A549 (cell line): ENCODE results near the gene TOPBP1. TPM values are rescaled to one million over a fixed set of nuclear protein-coding genes. Genes with fewer than 3 reads are reported as not detected.

Experiments
- ATAC-seq, 2 experiments: fragments of 200-7000 bp in 1 of 2; fragments of >200 bp in 1 of 2; cut with Nextera tagmentation in 1 of 2; cut with Tn5 transposase in 1 of 2; 3 replicates each; pipeline versions ENCODE4 v1.8.0 to v1.9.1; 2018 to 2020; ENCODE audit warnings: mild to moderate bottlenecking in 1 of 2, moderate library complexity in 1 of 2
- CTCF ChIA-PET: fragments of 300-600 bp; sonication (Branson Sonifier 250); formaldehyde crosslinking; extraction: SDS; loops from one replicate; lab custom pipeline; 2021; ENCODE audit warnings: antibody characterized with exemption, inconsistent platforms; lab: Yijun Ruan, JAX
- POLR2A ChIA-PET: fragments of 350-600 bp; formaldehyde crosslinking; extraction: SDS; loops from one replicate; lab custom pipeline; 2021; ENCODE audit warnings: antibody characterized with exemption, inconsistent platforms; lab: Yijun Ruan, JAX
- DNase-seq, 2 experiments: peaks; one replicate each; pipeline versions ENCODE4 v3.0.0 to v3.0.0-alpha.2; 2011 to 2016; ENCODE audit warnings: low read depth in 1 of 2, low spot score in 1 of 2
- FAIRE-seq: peaks from 2 replicates; lab custom pipeline; 2011; peaks lifted over from hg19 to GRCh38; lab: Jason Lieb, UNC
- H3K27ac ChIP-seq, 2 experiments: fragments of >200 bp; sonication (Bioruptor Twin); formaldehyde crosslinking; 3 replicates each; pipeline ENCODE4 v1.5.1; 2016 to 2017
- H3K4me1 ChIP-seq: fragments of >200 bp; sonication (Bioruptor Twin); formaldehyde crosslinking; 3 replicates; pipeline ENCODE4 v1.6.1; 2016
- H3K4me2 ChIP-seq: fragments of >200 bp; sonication (Bioruptor Twin); formaldehyde crosslinking; 3 replicates; pipeline ENCODE4 v1.6.1; 2016
- H3K4me3 ChIP-seq: fragments of >200 bp; sonication (Bioruptor Twin); formaldehyde crosslinking; 3 replicates; pipeline ENCODE4 v1.5.1; 2016
- H3K9me3 ChIP-seq: fragments of >200 bp; sonication (Bioruptor Twin); formaldehyde crosslinking; 3 replicates; pipeline ENCODE4 v1.6.1; 2016
- BHLHE40 ChIP-seq: IDR thresholded peaks from 2 replicates; pipeline ENCODE4 v1.6.1; 2012; ENCODE audit warnings: low read depth, low read length, inconsistent platforms
- CHD2 ChIP-seq: fragments of 150-350 bp; IDR thresholded peaks from 2 replicates; pipeline ENCODE4 v1.6.1; 2014; ENCODE audit warnings: low read length; ENCODE audit not compliant: partially characterized antibody
- CTCF ChIP-seq: fragments of >200 bp; sonication (Bioruptor Twin); formaldehyde crosslinking; IDR thresholded peaks from 3 replicates; pipeline ENCODE4 v1.5.1; 2016
- EHF ChIP-seq: fragments of 250-450 bp; sonication (Bioruptor Pico); IDR thresholded peaks from 2 replicates; pipeline ENCODE4 v1.5.0; 2020; ENCODE audit warnings: mild to moderate bottlenecking
- FOSB ChIP-seq: fragments of 250-450 bp; sonication (Bioruptor Pico); IDR thresholded peaks from 2 replicates; pipeline ENCODE4 v1.5.0; 2020; ENCODE audit warnings: mild to moderate bottlenecking, moderate library complexity
- GATA3 ChIP-seq: IDR thresholded peaks from 2 replicates; pipeline ENCODE4 v1.6.1; 2012; ENCODE audit warnings: borderline replicate concordance
- HMGXB4 ChIP-seq: fragments of 250-450 bp; sonication (Bioruptor Pico); IDR thresholded peaks from 2 replicates; pipeline ENCODE4 v1.5.0; 2021; ENCODE audit warnings: mild to moderate bottlenecking, moderate library complexity, borderline replicate concordance
- HOXB13 ChIP-seq: fragments of 250-450 bp; sonication (Bioruptor Pico); IDR thresholded peaks from 2 replicates; pipeline ENCODE4 v1.5.0; 2020; ENCODE audit warnings: low read depth, mild to moderate bottlenecking, moderate library complexity
- HOXB5 ChIP-seq: fragments of 250-450 bp; sonication (Bioruptor Pico); IDR thresholded peaks from 2 replicates; pipeline ENCODE4 v1.5.0; 2020; ENCODE audit warnings: mild to moderate bottlenecking, moderate library complexity
- JUNB ChIP-seq: fragments of >200 bp; sonication (Bioruptor Twin); formaldehyde crosslinking; IDR thresholded peaks from 2 replicates; pipeline ENCODE4 v1.6.1; 2016
- MAX ChIP-seq: IDR thresholded peaks from 2 replicates; pipeline ENCODE4 v1.6.1; 2012
- MYC ChIP-seq: IDR thresholded peaks from 2 replicates; pipeline ENCODE4 v1.6.1; 2012; ENCODE audit warnings: mild to moderate bottlenecking, inconsistent platforms, low read length, improper control_type of control experiment, borderline replicate concordance
- NPAS2 ChIP-seq: fragments of 250-450 bp; sonication (Bioruptor Pico); IDR thresholded peaks from 2 replicates; pipeline ENCODE4 v1.8.0; 2022; ENCODE audit warnings: mild to moderate bottlenecking, moderate library complexity, borderline replicate concordance
- NR3C1 ChIP-seq: fragments of >200 bp; sonication (Bioruptor Twin); formaldehyde crosslinking; IDR thresholded peaks from 3 replicates; pipeline ENCODE4 v1.6.1; 2017
- POLR2AphosphoS2 ChIP-seq: conservative IDR thresholded peaks from 2 replicates; pipeline ENCODE4 v1.6.1; 2012; ENCODE audit warnings: low read length, improper control_type of control experiment, inconsistent platforms
- RARB ChIP-seq: fragments of 250-450 bp; sonication (Bioruptor Pico); IDR thresholded peaks from 2 replicates; pipeline ENCODE4 v1.8.0; 2021; ENCODE audit warnings: mild to moderate bottlenecking, moderate library complexity
- RCOR1 ChIP-seq: fragments of 150-350 bp; IDR thresholded peaks from 2 replicates; pipeline ENCODE4 v1.6.1; 2014; ENCODE audit warnings: antibody characterized with exemption, low read length, low read depth
- ZC3H11A ChIP-seq: fragments of 450-650 bp; IDR thresholded peaks from 2 replicates; pipeline ENCODE4 v1.6.1; 2014; ENCODE audit warnings: antibody characterized with exemption, mild to moderate bottlenecking
- WGBS: methylation state at CpG from one replicate; pipeline ENCODE4 v1.1.6; 2017; ENCODE audit errors: missing lambda C conversion rate; 5-methylcytosine and 5-hydroxymethylcytosine counted together
- polyA plus RNA-seq, 4 experiments: library from polyadenylated mRNA; depleted of rRNA in 3 of 4; stranded (reverse); fragments of >200 nt; fragmentation: RNase III in 1 of 4; extraction: RNeasy Plus Mini Kit Qiagen cat#74134 plus additional on column Dnase treatment in 1 of 4; gene quantifications; 2 replicates in 3 of 4; 3 replicates in 1 of 4; pipeline ENCODE4 v1.2.3, GENCODE V29; 2011 to 2017
- TF ChIP-seq, protein P1 (sequence below): fragments of 200-600 bp; sonication (generic); IDR thresholded peaks from 2 replicates; pipeline ENCODE4 v1.6.1; 2016; ENCODE audit warnings: antibody characterized with exemption, mild to moderate bottlenecking, moderate library complexity
- TF ChIP-seq, protein P2 (sequence below): fragments of >200 bp; sonication (Bioruptor Twin); formaldehyde crosslinking; IDR thresholded peaks from 3 replicates; pipeline ENCODE4 v1.6.1; 2016
- TF ChIP-seq, protein P3 (sequence below): fragments of 450-650 bp; IDR thresholded peaks from 2 replicates; pipeline ENCODE4 v1.6.1; 2014; ENCODE audit warnings: antibody characterized with exemption
- TF ChIP-seq, protein P4 (sequence below): IDR thresholded peaks from 2 replicates; pipeline ENCODE4 v1.6.1; 2012; ENCODE audit warnings: low read depth, borderline replicate concordance

TOPBP1 gene
- polyA plus RNA-seq, 2 of the 4 experiments (the other 2 are of a cell fraction) = 32.6 to 56.2 TPM

DNA sequence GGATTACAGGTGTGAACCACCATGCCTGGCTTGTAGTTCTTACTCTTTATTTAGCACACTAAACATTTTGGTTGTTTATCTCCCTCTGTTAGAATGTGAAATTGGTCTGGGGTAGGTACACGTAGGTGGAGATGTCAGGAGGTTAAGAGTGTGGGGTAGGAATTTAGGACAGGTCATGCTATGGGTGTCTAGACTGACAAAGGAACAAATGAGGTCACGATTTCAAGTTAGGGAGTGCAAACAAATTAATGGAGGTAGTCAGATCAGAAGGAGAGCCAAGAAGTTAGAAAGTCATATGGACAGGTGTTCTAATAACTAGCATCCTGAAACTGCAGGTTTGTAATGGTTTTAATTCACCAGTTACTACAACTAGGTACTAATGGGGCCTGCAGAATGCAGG, 68.5 kb downstream of the TOPBP1 start:
- ATAC-seq (no peak; a peak in 1 of 6 replicates), FAIRE-seq (no peak), DNase-seq (no peak)
- Histone ChIP-seq H3K4me1 (peaks cover 22% of the 10 kb centered on the region), H3K4me2 (no peak overlapping the region), H3K9me3 (no peaks in the 10 kb centered on the region), H3K27ac (no peak overlapping the region), H3K4me3 (no peak overlapping the region)
- 81% methylated on average over 2 of the region's 2 CpGs for whole genome bisulfite sequencing
- TF ChIP-seq HMGXB4 (no peak), CTCF (no peak), JUNB (no peak), ZC3H11A (no peak), MAX (no peak), GATA3 (no peak), HOXB5 (CRISPR knock-in tag) (no peak)
- TF ChIP-seq, protein P1, sequence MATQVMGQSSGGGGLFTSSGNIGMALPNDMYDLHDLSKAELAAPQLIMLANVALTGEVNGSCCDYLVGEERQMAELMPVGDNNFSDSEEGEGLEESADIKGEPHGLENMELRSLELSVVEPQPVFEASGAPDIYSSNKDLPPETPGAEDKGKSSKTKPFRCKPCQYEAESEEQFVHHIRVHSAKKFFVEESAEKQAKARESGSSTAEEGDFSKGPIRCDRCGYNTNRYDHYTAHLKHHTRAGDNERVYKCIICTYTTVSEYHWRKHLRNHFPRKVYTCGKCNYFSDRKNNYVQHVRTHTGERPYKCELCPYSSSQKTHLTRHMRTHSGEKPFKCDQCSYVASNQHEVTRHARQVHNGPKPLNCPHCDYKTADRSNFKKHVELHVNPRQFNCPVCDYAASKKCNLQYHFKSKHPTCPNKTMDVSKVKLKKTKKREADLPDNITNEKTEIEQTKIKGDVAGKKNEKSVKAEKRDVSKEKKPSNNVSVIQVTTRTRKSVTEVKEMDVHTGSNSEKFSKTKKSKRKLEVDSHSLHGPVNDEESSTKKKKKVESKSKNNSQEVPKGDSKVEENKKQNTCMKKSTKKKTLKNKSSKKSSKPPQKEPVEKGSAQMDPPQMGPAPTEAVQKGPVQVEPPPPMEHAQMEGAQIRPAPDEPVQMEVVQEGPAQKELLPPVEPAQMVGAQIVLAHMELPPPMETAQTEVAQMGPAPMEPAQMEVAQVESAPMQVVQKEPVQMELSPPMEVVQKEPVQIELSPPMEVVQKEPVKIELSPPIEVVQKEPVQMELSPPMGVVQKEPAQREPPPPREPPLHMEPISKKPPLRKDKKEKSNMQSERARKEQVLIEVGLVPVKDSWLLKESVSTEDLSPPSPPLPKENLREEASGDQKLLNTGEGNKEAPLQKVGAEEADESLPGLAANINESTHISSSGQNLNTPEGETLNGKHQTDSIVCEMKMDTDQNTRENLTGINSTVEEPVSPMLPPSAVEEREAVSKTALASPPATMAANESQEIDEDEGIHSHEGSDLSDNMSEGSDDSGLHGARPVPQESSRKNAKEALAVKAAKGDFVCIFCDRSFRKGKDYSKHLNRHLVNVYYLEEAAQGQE = no peak
- CTCF ChIA-PET = no interaction called here
- POLR2A ChIA-PET = no interaction called here

DNA sequence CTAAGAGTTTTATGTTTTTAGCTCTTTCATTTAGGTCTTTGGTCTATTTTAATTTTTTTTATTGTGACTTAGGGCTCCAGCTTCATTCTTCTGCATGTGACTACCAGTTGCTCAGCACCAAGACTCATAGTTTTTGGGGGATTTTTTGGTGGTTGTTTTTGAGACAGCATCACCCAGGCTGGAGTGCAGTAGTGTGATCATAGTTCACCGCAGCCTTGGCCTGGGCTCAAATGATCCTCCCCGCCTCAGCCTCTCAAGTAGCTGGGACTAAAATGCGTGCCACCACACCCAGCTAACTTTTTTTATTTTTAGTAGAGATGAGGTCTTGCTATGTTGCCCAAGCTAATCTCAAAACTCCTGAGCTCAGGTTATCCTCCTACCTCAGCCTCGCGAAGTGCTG, 68.9 kb downstream of the TOPBP1 start:
- 96% methylated on average over 5 of the region's 5 CpGs for WGBS
- Histone ChIP-seq H3K4me1 (peaks cover 25% of the 10 kb centered on the region), H3K4me2 (no peak overlapping the region), H3K4me3 (no peak overlapping the region), H3K27ac (no peak overlapping the region), H3K9me3 (no peaks in the 10 kb centered on the region)
- ChIA-PET POLR2A (no interaction called here), CTCF (no interaction called here)
- DNase-seq = no peak
- TF ChIP-seq RCOR1 = no peak
- no peak for TF ChIP-seq BHLHE40
- no peak for TF ChIP-seq CHD2
- TF ChIP-seq, protein P2, sequence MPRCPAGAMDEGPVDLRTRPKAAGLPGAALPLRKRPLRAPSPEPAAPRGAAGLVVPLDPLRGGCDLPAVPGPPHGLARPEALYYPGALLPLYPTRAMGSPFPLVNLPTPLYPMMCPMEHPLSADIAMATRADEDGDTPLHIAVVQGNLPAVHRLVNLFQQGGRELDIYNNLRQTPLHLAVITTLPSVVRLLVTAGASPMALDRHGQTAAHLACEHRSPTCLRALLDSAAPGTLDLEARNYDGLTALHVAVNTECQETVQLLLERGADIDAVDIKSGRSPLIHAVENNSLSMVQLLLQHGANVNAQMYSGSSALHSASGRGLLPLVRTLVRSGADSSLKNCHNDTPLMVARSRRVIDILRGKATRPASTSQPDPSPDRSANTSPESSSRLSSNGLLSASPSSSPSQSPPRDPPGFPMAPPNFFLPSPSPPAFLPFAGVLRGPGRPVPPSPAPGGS = no peak
- TF ChIP-seq, protein P3, sequence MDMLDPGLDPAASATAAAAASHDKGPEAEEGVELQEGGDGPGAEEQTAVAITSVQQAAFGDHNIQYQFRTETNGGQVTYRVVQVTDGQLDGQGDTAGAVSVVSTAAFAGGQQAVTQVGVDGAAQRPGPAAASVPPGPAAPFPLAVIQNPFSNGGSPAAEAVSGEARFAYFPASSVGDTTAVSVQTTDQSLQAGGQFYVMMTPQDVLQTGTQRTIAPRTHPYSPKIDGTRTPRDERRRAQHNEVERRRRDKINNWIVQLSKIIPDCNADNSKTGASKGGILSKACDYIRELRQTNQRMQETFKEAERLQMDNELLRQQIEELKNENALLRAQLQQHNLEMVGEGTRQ = no peak
- TF ChIP-seq, protein P4, sequence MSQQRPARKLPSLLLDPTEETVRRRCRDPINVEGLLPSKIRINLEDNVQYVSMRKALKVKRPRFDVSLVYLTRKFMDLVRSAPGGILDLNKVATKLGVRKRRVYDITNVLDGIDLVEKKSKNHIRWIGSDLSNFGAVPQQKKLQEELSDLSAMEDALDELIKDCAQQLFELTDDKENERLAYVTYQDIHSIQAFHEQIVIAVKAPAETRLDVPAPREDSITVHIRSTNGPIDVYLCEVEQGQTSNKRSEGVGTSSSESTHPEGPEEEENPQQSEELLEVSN = no peak
- no peak for TF ChIP-seq FOSB (CRISPR knock-in tag)
- no peak for TF ChIP-seq RARB (CRISPR knock-in tag)
- no peak for TF ChIP-seq MYC
- no peak for TF ChIP-seq HOXB13 (CRISPR knock-in tag)
- TF ChIP-seq NPAS2 (CRISPR knock-in tag) = no peak
- TF ChIP-seq EHF = no peak
- TF ChIP-seq NR3C1 = no peak
- TF ChIP-seq POLR2AphosphoS2 = no peak
- no peak for ATAC-seq
- no peak for FAIRE-seq
